Thymus (tissue), 11 donors: ENCODE measurements around the gene CUBN. TPM values are rescaled to one million over a fixed set of nuclear protein-coding genes. Genes with fewer than 3 reads are reported as not detected.

ENCODE experiments used
- DNase-seq, 9 donors: peaks; one replicate each; pipeline ENCODE4 v3.0.0-alpha.2; 2013; ENCODE audit warnings: low spot score in 9 of 9, low read depth in 6 of 9, missing footprints in 1 of 9
- H3K27ac ChIP-seq, 2 donors: one replicate each; pipeline ENCODE4 v1.5.1; 2013; ENCODE audit warnings: control low read depth in 1 of 2, low read depth in 1 of 2, low read length in 1 of 2, mild to moderate bottlenecking in 1 of 2, moderate library complexity in 1 of 2
- H3K27me3 ChIP-seq, 2 donors: one replicate each; pipeline ENCODE4 v1.5.1; 2013; ENCODE audit warnings: low read length in 1 of 2; ENCODE audit not compliant: control insufficient read depth in 2 of 2, insufficient read depth in 1 of 2
- H3K36me3 ChIP-seq, 2 donors: one replicate each; pipeline ENCODE4 v1.5.1; 2013; ENCODE audit warnings: low read length in 1 of 2, mild to moderate bottlenecking in 1 of 2, moderate library complexity in 1 of 2; ENCODE audit not compliant: control insufficient read depth in 2 of 2, insufficient read depth in 2 of 2
- H3K4me1 ChIP-seq, 2 donors: one replicate each; pipeline ENCODE4 v1.5.1; 2013; ENCODE audit warnings: low read length in 2 of 2; ENCODE audit not compliant: control insufficient read depth in 2 of 2, insufficient read depth in 2 of 2
- H3K4me3 ChIP-seq, 2 donors: one replicate each; pipeline ENCODE4 v1.5.1; 2013; ENCODE audit warnings: low read length in 2 of 2, control low read depth in 1 of 2, mild to moderate bottlenecking in 1 of 2
- H3K9me3 ChIP-seq, 2 donors: one replicate each; pipeline ENCODE4 v1.5.1; 2013; ENCODE audit warnings: low read length in 1 of 2, mild to moderate bottlenecking in 1 of 2; ENCODE audit not compliant: control insufficient read depth in 2 of 2, insufficient read depth in 1 of 2
- WGBS: extraction: QIAGEN DNeasy Blood & Tissue Kit; methylation state at CpG from one replicate; pipeline ENCODE4 v1.1.7; 2013; 5-methylcytosine and 5-hydroxymethylcytosine counted together
- polyA plus RNA-seq: library from polyadenylated mRNA; stranded (reverse); fragments of 200-250 nt; gene quantifications from one replicate; pipeline ENCODE4 v1.2.3, GENCODE V29; 2013
- total RNA-seq: library from RNA; stranded (reverse); fragments of 120-200 nt; gene quantifications from one replicate; pipeline ENCODE4 v1.2.4, GENCODE V29; 2013
- donor health status: healthy.

The CUBN gene
- total and polyA plus RNA-seq, 2 donors = 1.7 to 1.8 TPM

- WGBS = 60% methylated on average over 7 of the region's 7 CpGs
- no peak overlapping the region for H3K27ac ChIP-seq
- no peaks in the 10 kb centered on the region for H3K9me3 ChIP-seq
- H3K4me1 ChIP-seq = peaks cover 19 to 32% of the 10 kb centered on the region in 2 donors
- H3K27me3 ChIP-seq = no peaks in the 10 kb centered on the region
- H3K4me3 ChIP-seq = no peak overlapping the region
- DNase-seq = peak in 2 of 9 donors; percentile 32 to 58
- no peaks in the 10 kb centered on the region for H3K36me3 ChIP-seq
These were observed 95.9 kb downstream of the CUBN start for GRCh38 chr10:17033529-17034260.

- peaks cover 19 to 38% of the 10 kb centered on the region in 2 donors for H3K4me1 ChIP-seq
- H3K36me3 ChIP-seq = no peaks in the 10 kb centered on the region
- H3K4me3 ChIP-seq = no peak overlapping the region
- H3K27ac ChIP-seq = no peak overlapping the region
- no peaks in the 10 kb centered on the region for H3K9me3 ChIP-seq
- no peaks in the 10 kb centered on the region for H3K27me3 ChIP-seq
- no peak for DNase-seq
- 87% methylated on average over 13 of the region's 13 CpGs for WGBS
These were observed 97.7 kb downstream of the CUBN start for GRCh38 chr10:17031637-17032635.

GRCh38 chr10:17029581-17030271 lies 99.9 kb downstream of the CUBN start:
- peak overlapping the region; percentile 46 to 74 for H3K27ac ChIP-seq
- 41% methylated on average over 9 of the region's 9 CpGs for WGBS
- H3K36me3 ChIP-seq = no peaks in the 10 kb centered on the region
- no peaks in the 10 kb centered on the region for H3K9me3 ChIP-seq
- H3K4me1 ChIP-seq = peaks cover 19 to 49% of the 10 kb centered on the region in 2 donors
- peak in 6 of 9 donors; percentile 37 to 80 (median 58) for DNase-seq
- no peak overlapping the region for H3K4me3 ChIP-seq
- H3K27me3 ChIP-seq = no peaks in the 10 kb centered on the region

GRCh38 chr10:17029239-17029580 lies 100.4 kb downstream of the CUBN start:
- 71% methylated on average over 4 of the region's 4 CpGs for WGBS
- DNase-seq = no peak
- no peaks in the 10 kb centered on the region for H3K27me3 ChIP-seq
- H3K4me1 ChIP-seq = peaks cover 20 to 54% of the 10 kb centered on the region in 2 donors
- no peaks in the 10 kb centered on the region for H3K36me3 ChIP-seq
- no peaks in the 10 kb centered on the region for H3K9me3 ChIP-seq
- H3K27ac ChIP-seq = peak overlapping the region in 1 of 2 donors; percentile 74
- H3K4me3 ChIP-seq = no peak overlapping the region

GRCh38 chr10:17028798-17029197 lies 100.8 kb downstream of the CUBN start:
- Histone ChIP-seq H3K27ac (peak overlapping the region; percentile 58 to 74), H3K27me3 (no peaks in the 10 kb centered on the region), H3K9me3 (no peaks in the 10 kb centered on the region), H3K36me3 (no peaks in the 10 kb centered on the region), H3K4me3 (no peak overlapping the region), H3K4me1 (peaks cover 22 to 55% of the 10 kb centered on the region in 2 donors)
- no peak for DNase-seq
- WGBS = 89% methylated on average over 4 of the region's 4 CpGs

GRCh38 chr10:17026686-17027485 lies 102.7 kb downstream of the CUBN start:
- Histone ChIP-seq H3K27me3 (no peaks in the 10 kb centered on the region), H3K36me3 (no peaks in the 10 kb centered on the region), H3K9me3 (no peaks in the 10 kb centered on the region), H3K27ac (no peak overlapping the region), H3K4me3 (no peak overlapping the region), H3K4me1 (peaks cover 14 to 50% of the 10 kb centered on the region in 2 donors)
- 88% methylated on average over 6 of the region's 6 CpGs for WGBS
- DNase-seq = peak in 1 of 9 donors; percentile 53

GRCh38 chr10:17025444-17026295 lies 103.9 kb downstream of the CUBN start:
- 81% methylated on average over 7 of the region's 7 CpGs for WGBS
- Histone ChIP-seq H3K36me3 (no peaks in the 10 kb centered on the region), H3K4me3 (no peak overlapping the region), H3K4me1 (peaks cover 14 to 48% of the 10 kb centered on the region in 2 donors), H3K9me3 (no peaks in the 10 kb centered on the region), H3K27me3 (no peaks in the 10 kb centered on the region), H3K27ac (peak overlapping the region in 1 of 2 donors; percentile 30)
- DNase-seq = no peak

GRCh38 chr10:17024461-17024860 lies 105.2 kb downstream of the CUBN start:
- 98% methylated on average over 4 of the region's 4 CpGs for WGBS
- peaks cover 9 to 40% of the 10 kb centered on the region in 2 donors for H3K4me1 ChIP-seq
- H3K4me3 ChIP-seq = no peak overlapping the region
- H3K27me3 ChIP-seq = no peaks in the 10 kb centered on the region
- no peaks in the 10 kb centered on the region for H3K9me3 ChIP-seq
- no peak overlapping the region for H3K27ac ChIP-seq
- no peak for DNase-seq
- no peaks in the 10 kb centered on the region for H3K36me3 ChIP-seq
